Suprapubic skin (tissue), 4 donors: ENCODE measurements around the gene DIABLO. TPM values are rescaled to one million over a fixed set of nuclear protein-coding genes. Genes with fewer than 3 reads are reported as not detected.
A peak's percentile ranks its signal among the peaks of the same experiment; 100 is the strongest.
"Not testable (repeated sequence)": the region's sequence is repeated elsewhere in the genome, so short reads cannot be mapped to it uniquely, and the experiment has no call there.

Experiments used
- DNase-seq, 2 donors: peaks; one replicate each; pipeline ENCODE4 v3.0.0-alpha.2; 2019; ENCODE audit warnings: low spot score in 2 of 2
- H3K27ac ChIP-seq: fragments of 200-600 bp; sonication (generic); one replicate; pipeline ENCODE4 v1.5.1; 2019
- H3K27me3 ChIP-seq: fragments of 200-600 bp; sonication (generic); one replicate; pipeline ENCODE4 v1.5.1; 2019
- H3K36me3 ChIP-seq: fragments of 200-600 bp; sonication (generic); one replicate; pipeline ENCODE4 v1.5.1; 2019
- H3K4me1 ChIP-seq: fragments of 200-600 bp; sonication (generic); one replicate; pipeline ENCODE4 v1.5.1; 2019
- H3K4me3 ChIP-seq: fragments of 200-600 bp; sonication (generic); one replicate; pipeline ENCODE4 v1.5.1; 2019; ENCODE audit warnings: mild to moderate bottlenecking
- H3K9me3 ChIP-seq: fragments of 200-600 bp; sonication (generic); one replicate; pipeline ENCODE4 v1.5.1; 2019
- CTCF ChIP-seq, 2 donors: fragments of 200-600 bp in 1 of 2; fragments of 450-650 bp in 1 of 2; sonication (generic) in 1 of 2; IDR thresholded peaks; one replicate each; pipeline ENCODE4 v1.5.1; 2016 to 2019; ENCODE audit warnings: antibody characterized with exemption in 2 of 2, mild to moderate bottlenecking in 1 of 2, moderate library complexity in 1 of 2
- EP300 ChIP-seq: sonication (generic); formaldehyde crosslinking; IDR thresholded peaks from one replicate; pipeline ENCODE4 v1.6.1; 2017; ENCODE audit warnings: antibody characterized with exemption
- POLR2A ChIP-seq, 2 donors: fragments of 450-650 bp; IDR thresholded peaks; one replicate each; pipeline ENCODE4 v1.6.1; 2017; ENCODE audit warnings: antibody characterized with exemption in 2 of 2, mild to moderate bottlenecking in 2 of 2, moderate library complexity in 2 of 2
- POLR2AphosphoS5 ChIP-seq, 3 donors: sonication (generic); formaldehyde crosslinking; IDR thresholded peaks; one replicate each; pipeline ENCODE4 v1.6.1; 2017; ENCODE audit warnings: antibody characterized with exemption in 3 of 3
- WGBS: methylation state at CpG from one replicate; pipeline ENCODE4 v1.1.5; 2018; 5-methylcytosine and 5-hydroxymethylcytosine counted together
- total RNA-seq, 4 donors: library from RNA; depleted of rRNA; stranded (reverse); fragments of >200 nt; gene quantifications; one replicate each; pipeline ENCODE4 v1.1.0, GENCODE V29; 2016

Gene DIABLO
- total RNA-seq, 4 donors from 2014 or later = 33.3 to 58.3 (median 53.3) TPM

DNA sequence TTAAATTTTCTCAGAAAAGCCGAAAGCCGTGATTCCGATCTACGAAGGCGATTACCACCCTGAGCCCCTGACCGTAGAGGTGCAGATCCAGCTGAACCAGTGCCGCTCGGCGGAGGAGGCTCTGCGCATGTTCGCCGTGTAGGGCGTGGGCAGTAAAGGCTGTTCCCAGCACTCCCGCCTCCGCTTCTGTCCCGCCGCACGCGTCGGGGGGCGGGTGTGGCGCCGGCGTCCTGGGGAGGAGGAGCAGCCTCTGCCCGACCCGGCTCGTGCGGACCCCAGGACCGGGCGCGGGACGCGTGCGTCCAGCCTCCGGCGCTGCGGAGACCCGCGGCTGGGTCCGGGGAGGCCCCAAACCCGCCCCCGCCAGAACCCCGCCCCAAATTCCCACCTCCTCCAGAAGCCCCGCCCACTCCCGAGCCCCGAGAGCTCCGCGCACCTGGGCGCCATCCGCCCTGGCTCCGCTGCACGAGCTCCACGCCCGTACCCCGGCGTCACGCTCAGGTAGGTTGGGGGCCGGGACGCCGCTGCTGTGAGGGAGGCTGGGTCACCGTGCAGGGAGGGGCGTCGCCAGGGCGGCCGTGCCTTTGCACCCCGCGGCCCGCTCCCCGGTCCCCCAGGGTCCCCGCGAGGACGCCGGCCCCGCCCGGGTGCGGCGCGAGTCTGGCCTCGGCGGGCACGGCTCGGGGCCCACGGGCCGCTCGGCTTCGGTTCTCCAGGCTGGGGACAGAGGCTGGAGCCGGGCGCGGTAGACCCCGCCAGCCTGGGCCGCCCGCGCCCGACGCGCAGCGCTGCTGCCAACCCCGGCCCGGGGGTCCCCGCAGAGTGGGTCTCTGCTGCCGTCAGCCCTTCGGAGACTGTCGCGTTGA, 22.3 kb downstream of the DIABLO start, which contains the start of gene B3GNT4:
B3GNT4 (plus strand) TSS at position 409 of the 866 bp plus-strand sequence. CDS start 910 bp downstream, outside the sequence.
- H3K9me3 ChIP-seq = no peaks in the 10 kb centered on the region
- peaks cover 18% of the 10 kb centered on the region for H3K36me3 ChIP-seq
- TF ChIP-seq POLR2AphosphoS5 (IDR thresholded peaks at IDR 0.05) (no peak), CTCF (IDR thresholded peaks at IDR 0.05) (no peak), EP300 (no peak), POLR2A (IDR thresholded peaks at IDR 0.05) (no peak)
- no peak within 1 kb of the TSS for H3K27ac ChIP-seq
- peak within 1 kb of the TSS; percentile 63 for H3K4me3 ChIP-seq
- peaks cover 25% of the 10 kb centered on the region for H3K4me1 ChIP-seq
- H3K27me3 ChIP-seq = peaks cover 31% of the 10 kb centered on the region
- under 1% methylated on average over 24 of the region's 104 CpGs for WGBS
- peak in 1 of 2 donors; percentile 83 for DNase-seq

- 63% methylated on average over 19 of the region's 19 CpGs for WGBS
- not testable (repeated sequence) for H3K27ac ChIP-seq, DNase-seq, H3K9me3 ChIP-seq
- Histone ChIP-seq H3K27me3 (peaks cover 35% of the 10 kb centered on the region), H3K4me1 (peaks cover 25% of the 10 kb centered on the region), H3K4me3 (peak overlapping the region; percentile 63), H3K36me3 (peaks cover 10% of the 10 kb centered on the region)
These were observed 23.0 kb downstream of the DIABLO start for GRCh38 chr12:122202811-122203210.

DNA sequence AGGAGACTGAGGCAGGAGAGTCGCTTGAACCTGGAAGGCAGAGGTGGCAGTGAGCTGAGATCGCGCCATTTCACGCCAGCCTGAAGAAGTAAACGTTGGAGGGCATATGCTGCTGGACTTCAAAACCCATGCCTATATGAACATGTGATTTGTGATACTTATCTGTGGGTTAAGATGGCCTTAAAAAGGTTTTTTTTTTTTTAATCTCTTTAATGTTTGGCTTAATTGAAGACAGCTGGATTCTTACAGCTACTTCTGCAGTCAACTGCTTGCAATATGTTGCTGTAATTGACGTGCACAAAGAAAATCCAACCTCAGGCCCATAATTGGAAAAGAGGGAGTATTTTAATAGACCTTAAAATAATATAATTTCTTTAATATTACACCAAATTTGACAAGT, 23.8 kb downstream of the DIABLO start:
- no peak overlapping the region for H3K27ac ChIP-seq
- TF ChIP-seq EP300 = no peak
- no peak for TF ChIP-seq POLR2AphosphoS5 (IDR thresholded peaks at IDR 0.05)
- H3K36me3 ChIP-seq = peaks cover 2% of the 10 kb centered on the region
- H3K4me1 ChIP-seq = peaks cover 25% of the 10 kb centered on the region
- H3K9me3 ChIP-seq = no peaks in the 10 kb centered on the region
- H3K27me3 ChIP-seq = peaks cover 42% of the 10 kb centered on the region
- DNase-seq = no peak
- WGBS = 94% methylated on average over 5 of the region's 6 CpGs
- H3K4me3 ChIP-seq = no peak overlapping the region

- peaks cover 44% of the 10 kb centered on the region for H3K27me3 ChIP-seq
- 79% methylated on average over 5 of the region's 5 CpGs for WGBS
These were observed 24.5 kb downstream of the DIABLO start for GRCh38 chr12:122201381-122201780.

DNA sequence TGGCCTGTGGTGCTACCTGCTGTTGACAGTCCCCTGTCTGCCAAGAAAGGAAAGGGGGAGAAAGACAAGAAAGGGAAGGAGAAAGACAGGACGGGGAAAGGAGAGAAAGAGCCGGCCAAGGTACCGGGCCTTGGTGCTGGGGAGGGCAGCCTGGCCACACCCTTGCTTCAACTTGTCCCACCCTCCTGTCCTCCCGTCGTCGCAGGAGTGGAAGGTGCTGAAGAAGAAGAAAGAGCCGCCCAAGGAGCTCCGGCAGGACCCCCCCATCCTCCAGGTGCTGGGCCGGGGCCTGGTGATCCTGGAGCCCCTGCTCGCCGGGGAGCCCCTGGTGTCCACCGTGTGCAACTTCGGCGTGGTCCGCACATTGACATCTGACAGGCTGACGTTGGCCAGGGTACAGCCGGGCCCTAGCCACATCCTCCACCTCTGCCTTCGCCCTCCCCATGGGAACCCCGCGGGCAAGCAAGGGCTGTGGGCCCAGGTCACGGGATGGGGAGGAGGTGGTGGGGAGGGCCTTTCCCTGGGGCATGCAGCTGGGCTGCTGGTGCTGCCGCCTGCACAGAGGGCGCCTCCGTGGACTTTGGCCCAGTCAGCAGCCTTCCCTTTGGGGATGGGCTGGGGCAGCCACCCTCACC, 25.2 kb downstream of the DIABLO start:
- H3K27me3 ChIP-seq = peaks cover 44% of the 10 kb centered on the region
- H3K27ac ChIP-seq = no peak overlapping the region
- peaks cover 25% of the 10 kb centered on the region for H3K4me1 ChIP-seq
- no peaks in the 10 kb centered on the region for H3K36me3 ChIP-seq
- H3K9me3 ChIP-seq = no peaks in the 10 kb centered on the region
- 76% methylated on average over 23 of the region's 24 CpGs for WGBS
- TF ChIP-seq POLR2A (IDR thresholded peaks at IDR 0.05) = no peak
- no peak for TF ChIP-seq EP300
- TF ChIP-seq CTCF (IDR thresholded peaks at IDR 0.05) = no peak
- TF ChIP-seq POLR2AphosphoS5 (IDR thresholded peaks at IDR 0.05) = no peak
- no peak overlapping the region for H3K4me3 ChIP-seq
- no peak for DNase-seq

More at GRCh38 chr12:122201381-122201780, 24.5 kb downstream of the DIABLO start:
- H3K27ac ChIP-seq = no peak overlapping the region
- TF ChIP-seq POLR2A (IDR thresholded peaks at IDR 0.05) (no peak), EP300 (no peak), CTCF (IDR thresholded peaks at IDR 0.05) (no peak), POLR2AphosphoS5 (IDR thresholded peaks at IDR 0.05) (no peak)
- DNase-seq = no peak
- H3K4me3 ChIP-seq = no peak overlapping the region
- no peaks in the 10 kb centered on the region for H3K36me3 ChIP-seq
- H3K9me3 ChIP-seq = no peaks in the 10 kb centered on the region
- peaks cover 25% of the 10 kb centered on the region for H3K4me1 ChIP-seq
